ENCODE measurements around the gene ARCN1.

GRCh38 chr11:118526688-118527087 is 45.5 kb upstream of the ARCN1 start:
- TF ChIP-seq ZFP3 (CRISPR knock-in tag; IDR thresholded peaks at IDR 0.05): no peak
- no peak for TF ChIP-seq SNAI2 (CRISPR knock-in tag; IDR thresholded peaks at IDR 0.05)
- TF ChIP-seq ZNF8 (CRISPR knock-in tag; IDR thresholded peaks at IDR 0.05): no peak
- TF ChIP-seq RARB (CRISPR knock-in tag; IDR thresholded peaks at IDR 0.05): no peak
- TF ChIP-seq TSHZ2 (CRISPR knock-in tag; IDR thresholded peaks at IDR 0.05): no peak
- no peak for TF ChIP-seq ESRRG (CRISPR knock-in tag; IDR thresholded peaks at IDR 0.05)
- TF ChIP-seq TOX (CRISPR knock-in tag; IDR thresholded peaks at IDR 0.05; ENCODE audit: borderline replicate concordance): no peak
- TF ChIP-seq PATZ1 (CRISPR knock-in tag; IDR thresholded peaks at IDR 0.05; ENCODE audit: borderline replicate concordance): no peak
- TF ChIP-seq CREB5 (CRISPR knock-in tag; IDR thresholded peaks at IDR 0.05; ENCODE audit: low read depth): no peak
- TF ChIP-seq ISL1 (CRISPR knock-in tag; IDR thresholded peaks at IDR 0.05): no peak
- no peak for TF ChIP-seq ZFP30 (CRISPR knock-in tag; IDR thresholded peaks at IDR 0.05)
- no peak for TF ChIP-seq ARNTL (CRISPR knock-in tag; IDR thresholded peaks at IDR 0.05; ENCODE audit: borderline replicate concordance, low read depth)
- TF ChIP-seq PPARA (CRISPR knock-in tag; IDR thresholded peaks at IDR 0.05; ENCODE audit: borderline replicate concordance): no peak
- no peak for TF ChIP-seq GLIS3 (CRISPR knock-in tag; IDR thresholded peaks at IDR 0.05)
